Osteocyte (in vitro differentiated cells): ENCODE results near the gene LSM7. TPM values are rescaled to one million over a fixed set of nuclear protein-coding genes. Genes with fewer than 3 reads are reported as not detected.

Source experiments
- DNase-seq: peaks from one replicate; pipeline ENCODE4 v3.0.0; 2021; ENCODE audit warnings: mixed read lengths; ENCODE audit not compliant: unreplicated experiment; ENCODE audit errors: extremely low spot score
- H3K27ac Mint-ChIP-seq: one replicate; pipeline ENCODE4 v1.8.0; 2021; ENCODE audit warnings: mild to moderate bottlenecking, mixed read lengths; ENCODE audit not compliant: unreplicated experiment
- H3K27me3 Mint-ChIP-seq: one replicate; pipeline ENCODE4 v1.8.0; 2021; ENCODE audit warnings: mixed read lengths; ENCODE audit not compliant: unreplicated experiment
- H3K36me3 Mint-ChIP-seq: one replicate; pipeline ENCODE4 v1.8.0; 2021; ENCODE audit warnings: mixed read lengths; ENCODE audit not compliant: unreplicated experiment
- H3K4me1 Mint-ChIP-seq: one replicate; pipeline ENCODE4 v1.8.0; 2021; ENCODE audit warnings: mixed read lengths; ENCODE audit not compliant: unreplicated experiment
- H3K4me3 Mint-ChIP-seq: one replicate; pipeline ENCODE4 v1.8.0; 2021; ENCODE audit warnings: mild to moderate bottlenecking, moderate library complexity, mixed read lengths; ENCODE audit not compliant: unreplicated experiment
- H3K9me3 Mint-ChIP-seq: one replicate; pipeline ENCODE4 v1.8.0; 2021; ENCODE audit warnings: mixed read lengths; ENCODE audit not compliant: unreplicated experiment
- total RNA-seq: library from RNA; stranded (reverse); gene quantifications from 2 replicates; pipeline ENCODE4 v1.2.1, GENCODE V29; 2021
- TF ChIP-seq, protein P1 (sequence below): fragments of 200-600 bp; sonication (generic); IDR thresholded peaks from 2 replicates; pipeline ENCODE4 v1.5.0; 2021; ENCODE audit warnings: antibody characterized with exemption, mild to moderate bottlenecking, moderate library complexity

Gene LSM7
- total RNA-seq, 1 donor from 2014 or later: 77.8 TPM

DNA sequence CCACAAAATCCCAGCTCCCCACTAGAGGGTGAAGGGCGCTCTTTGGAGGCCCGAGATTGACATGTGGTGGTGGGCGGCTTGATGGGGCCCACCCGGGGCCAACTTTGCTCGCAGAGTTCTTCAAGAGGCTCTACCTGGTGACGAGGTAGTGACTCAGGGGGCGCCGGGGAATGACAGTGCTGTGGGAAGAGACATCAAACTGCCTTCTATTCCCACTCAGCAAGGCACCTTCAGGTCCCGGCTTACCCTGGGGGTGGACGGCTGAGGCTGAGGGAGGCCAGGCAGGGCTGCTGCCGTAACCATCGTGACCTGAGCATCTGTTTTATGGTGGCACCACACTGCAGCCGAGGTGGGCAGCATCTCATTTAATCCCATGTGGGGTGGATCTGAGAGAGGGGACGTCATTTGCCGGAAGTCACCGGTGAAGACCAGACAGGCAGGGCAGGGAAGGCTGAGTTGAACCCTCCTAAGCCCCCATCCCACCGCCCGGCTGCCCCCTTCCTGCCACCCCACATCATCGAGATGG, 22.0 kb downstream of the LSM7 start:
- H3K4me3 Mint-ChIP-seq: no peak overlapping the region
- peaks cover 9% of the 10 kb centered on the region for H3K27me3 Mint-ChIP-seq
- TF ChIP-seq, protein P1, sequence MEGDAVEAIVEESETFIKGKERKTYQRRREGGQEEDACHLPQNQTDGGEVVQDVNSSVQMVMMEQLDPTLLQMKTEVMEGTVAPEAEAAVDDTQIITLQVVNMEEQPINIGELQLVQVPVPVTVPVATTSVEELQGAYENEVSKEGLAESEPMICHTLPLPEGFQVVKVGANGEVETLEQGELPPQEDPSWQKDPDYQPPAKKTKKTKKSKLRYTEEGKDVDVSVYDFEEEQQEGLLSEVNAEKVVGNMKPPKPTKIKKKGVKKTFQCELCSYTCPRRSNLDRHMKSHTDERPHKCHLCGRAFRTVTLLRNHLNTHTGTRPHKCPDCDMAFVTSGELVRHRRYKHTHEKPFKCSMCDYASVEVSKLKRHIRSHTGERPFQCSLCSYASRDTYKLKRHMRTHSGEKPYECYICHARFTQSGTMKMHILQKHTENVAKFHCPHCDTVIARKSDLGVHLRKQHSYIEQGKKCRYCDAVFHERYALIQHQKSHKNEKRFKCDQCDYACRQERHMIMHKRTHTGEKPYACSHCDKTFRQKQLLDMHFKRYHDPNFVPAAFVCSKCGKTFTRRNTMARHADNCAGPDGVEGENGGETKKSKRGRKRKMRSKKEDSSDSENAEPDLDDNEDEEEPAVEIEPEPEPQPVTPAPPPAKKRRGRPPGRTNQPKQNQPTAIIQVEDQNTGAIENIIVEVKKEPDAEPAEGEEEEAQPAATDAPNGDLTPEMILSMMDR: no peak
- H3K4me1 Mint-ChIP-seq: peaks cover 19% of the 10 kb centered on the region
- no peaks in the 10 kb centered on the region for H3K36me3 Mint-ChIP-seq
- no peaks in the 10 kb centered on the region for H3K9me3 Mint-ChIP-seq
- no peak overlapping the region for H3K27ac Mint-ChIP-seq
- DNase-seq: no peak

GRCh38 chr19:2305452-2306280, 22.7 kb downstream of the LSM7 start:
- TF ChIP-seq, protein P1: no peak
- H3K4me1 Mint-ChIP-seq: peaks cover 19% of the 10 kb centered on the region
- peaks cover 9% of the 10 kb centered on the region for H3K27me3 Mint-ChIP-seq
- no peak overlapping the region for H3K27ac Mint-ChIP-seq
- H3K36me3 Mint-ChIP-seq: no peaks in the 10 kb centered on the region
- no peak overlapping the region for H3K4me3 Mint-ChIP-seq
- no peak for DNase-seq
- H3K9me3 Mint-ChIP-seq: no peaks in the 10 kb centered on the region

GRCh38 chr19:2303211-2303798, 25.1 kb downstream of the LSM7 start:
- TF ChIP-seq, protein P1: no peak
- H3K4me3 Mint-ChIP-seq: no peak overlapping the region
- no peaks in the 10 kb centered on the region for H3K36me3 Mint-ChIP-seq
- H3K9me3 Mint-ChIP-seq: no peaks in the 10 kb centered on the region
- no peak overlapping the region for H3K27ac Mint-ChIP-seq
- peaks cover 5% of the 10 kb centered on the region for H3K27me3 Mint-ChIP-seq
- H3K4me1 Mint-ChIP-seq: peaks cover 7% of the 10 kb centered on the region
- no peak for DNase-seq

DNA sequence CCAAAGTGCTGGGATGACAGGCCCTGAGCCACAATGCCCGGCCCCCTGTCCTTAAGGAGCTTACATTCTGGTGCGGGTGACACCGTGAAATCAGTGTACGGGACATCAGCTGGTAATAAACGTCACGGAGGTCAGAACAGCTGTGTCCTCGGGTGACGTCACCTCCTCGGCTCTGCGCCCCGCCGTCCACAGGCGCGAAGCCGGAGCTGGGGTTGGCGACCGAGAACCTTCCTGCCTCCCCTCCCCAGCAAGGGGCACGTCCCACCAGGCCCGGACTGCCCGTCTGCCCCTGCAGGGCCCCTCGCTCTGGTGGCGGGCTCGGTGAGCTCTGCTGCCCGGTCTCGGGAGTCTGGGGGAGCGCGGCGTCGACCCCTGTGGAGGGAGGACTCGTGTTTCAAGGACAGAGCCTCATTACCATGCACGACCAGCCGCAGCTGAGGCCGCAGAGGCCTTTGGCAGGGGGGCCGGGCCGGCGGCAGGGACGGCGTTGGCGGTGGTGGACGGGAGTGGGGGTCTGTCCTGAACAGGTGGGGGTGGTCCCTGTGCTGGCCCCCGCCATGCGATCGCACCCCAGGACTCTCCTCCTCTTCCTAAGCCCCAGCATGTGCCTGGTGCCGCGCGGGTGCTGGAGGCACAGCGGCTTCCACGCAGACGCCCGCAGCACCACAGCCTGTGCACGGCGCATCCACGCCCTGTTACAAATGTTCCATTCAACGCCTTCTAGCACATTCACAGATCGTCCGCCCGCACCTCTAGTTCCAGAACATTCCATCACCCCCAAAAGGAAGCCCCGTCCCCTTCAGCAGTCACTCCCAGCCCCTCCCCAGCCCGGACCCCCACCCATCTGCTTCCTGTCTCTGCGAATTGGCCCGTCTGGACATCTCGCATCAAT, 25.8 kb downstream of the LSM7 start:
- Mint-ChIP-seq H3K4me3 (no peak overlapping the region), H3K9me3 (no peaks in the 10 kb centered on the region), H3K4me1 (peaks cover 7% of the 10 kb centered on the region), H3K36me3 (no peaks in the 10 kb centered on the region), H3K27me3 (peaks cover 5% of the 10 kb centered on the region), H3K27ac (no peak overlapping the region)
- TF ChIP-seq, protein P1: no peak
- no peak for DNase-seq
